GM18511 (cell line): ENCODE results near the gene MYO10.

ENCODE experiments used
- ATAC-seq: cut with Tn5 transposase; IDR thresholded peaks from one replicate; pipeline ENCODE4 v1.9.1; 2021; ENCODE audit warnings: mild to moderate bottlenecking, moderate library complexity; ENCODE audit not compliant: unreplicated experiment

Gene MYO10

GRCh38 chr5:16943846-16944678 lies 8.0 kb upstream of the MYO10 start:
- no peak for ATAC-seq

GRCh38 chr5:16937503-16938161 lies 1.5 kb upstream of the MYO10 start:
- ATAC-seq, result no peak

- no peak for ATAC-seq
Measured at GRCh38 chr5:16936989-16937438, 926 bp upstream of the MYO10 start.

GRCh38 chr5:16935231-16936149 lies 598 bp downstream of the MYO10 start:
- ATAC-seq, result peak; percentile 51

- no peak for ATAC-seq
Measured at GRCh38 chr5:16934677-16935153, 1.4 kb downstream of the MYO10 start.

- ATAC-seq, result peak; percentile 68
Measured at GRCh38 chr5:16934123-16934522, 2.0 kb downstream of the MYO10 start.

GRCh38 chr5:16933337-16933736 lies 2.8 kb downstream of the MYO10 start:
- ATAC-seq, result no peak

GRCh38 chr5:16932401-16932800 lies 3.7 kb downstream of the MYO10 start:
- ATAC-seq, result no peak

GRCh38 chr5:16931334-16932110 lies 4.6 kb downstream of the MYO10 start:
- ATAC-seq, result no peak

GRCh38 chr5:16930496-16930895 lies 5.6 kb downstream of the MYO10 start:
- ATAC-seq, result no peak

- ATAC-seq, result no peak
Measured at GRCh38 chr5:16929831-16930230, 6.3 kb downstream of the MYO10 start.

GRCh38 chr5:16929347-16929746 lies 6.7 kb downstream of the MYO10 start:
- no peak for ATAC-seq

GRCh38 chr5:16927613-16928012 lies 8.5 kb downstream of the MYO10 start:
- no peak for ATAC-seq

- ATAC-seq, result no peak
Measured at GRCh38 chr5:16926417-16926816, 9.7 kb downstream of the MYO10 start.

- no peak for ATAC-seq
Measured at GRCh38 chr5:16924206-16924605, 11.9 kb downstream of the MYO10 start.

GRCh38 chr5:16922430-16922829 lies 13.7 kb downstream of the MYO10 start:
- ATAC-seq, result no peak

GRCh38 chr5:16921211-16921610 lies 14.9 kb downstream of the MYO10 start:
- no peak for ATAC-seq

GRCh38 chr5:16920109-16920816 lies 15.8 kb downstream of the MYO10 start:
- no peak for ATAC-seq

- ATAC-seq, result no peak
Measured at GRCh38 chr5:16918891-16919671, 17.0 kb downstream of the MYO10 start.
